ENCODE results near the gene MEGF11.

The MEGF11 gene

DNA sequence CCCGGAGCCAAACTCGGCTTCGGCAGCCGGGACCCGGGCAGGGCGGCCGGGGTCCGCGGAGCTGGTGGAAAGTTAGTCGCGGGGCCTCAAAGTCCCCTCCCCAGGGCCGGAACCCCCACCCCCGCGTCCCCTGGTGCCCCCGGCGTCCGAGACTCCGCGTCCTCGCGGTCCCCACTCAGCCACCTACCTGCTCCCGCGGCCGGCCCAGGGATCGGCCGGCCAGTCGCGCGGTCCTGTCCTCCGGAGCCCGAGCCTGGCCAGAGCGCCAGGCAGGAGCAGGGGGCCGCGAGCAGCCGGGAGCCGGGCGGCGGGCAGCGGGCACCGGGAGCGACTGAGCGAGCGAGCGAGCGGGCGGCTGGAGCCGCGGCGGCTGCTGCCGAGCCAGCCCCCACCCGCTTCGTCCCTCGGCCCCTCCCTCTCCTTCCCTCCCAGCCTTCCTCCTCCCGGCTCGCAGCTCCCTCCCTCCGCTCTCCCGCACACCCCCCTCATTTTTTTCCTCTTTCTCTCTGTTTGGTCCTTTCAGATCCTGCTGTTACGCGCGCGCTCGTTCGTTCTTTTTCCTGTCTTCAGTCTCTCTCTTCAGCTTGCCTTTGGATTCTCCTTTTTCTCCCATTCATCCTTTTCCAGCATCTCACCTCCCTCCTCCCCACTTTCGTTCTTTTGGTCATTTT is at the start of gene MEGF11:
TSS of gene MEGF11 (minus strand) at position 333 of the 671 bp plus-strand sequence. CDS start 125,347 bp downstream, outside the sequence.
- in situ Hi-C loops (cut with MboI; ENCODE audit: low sequenced_read_pairs) = no loop called here

DNA sequence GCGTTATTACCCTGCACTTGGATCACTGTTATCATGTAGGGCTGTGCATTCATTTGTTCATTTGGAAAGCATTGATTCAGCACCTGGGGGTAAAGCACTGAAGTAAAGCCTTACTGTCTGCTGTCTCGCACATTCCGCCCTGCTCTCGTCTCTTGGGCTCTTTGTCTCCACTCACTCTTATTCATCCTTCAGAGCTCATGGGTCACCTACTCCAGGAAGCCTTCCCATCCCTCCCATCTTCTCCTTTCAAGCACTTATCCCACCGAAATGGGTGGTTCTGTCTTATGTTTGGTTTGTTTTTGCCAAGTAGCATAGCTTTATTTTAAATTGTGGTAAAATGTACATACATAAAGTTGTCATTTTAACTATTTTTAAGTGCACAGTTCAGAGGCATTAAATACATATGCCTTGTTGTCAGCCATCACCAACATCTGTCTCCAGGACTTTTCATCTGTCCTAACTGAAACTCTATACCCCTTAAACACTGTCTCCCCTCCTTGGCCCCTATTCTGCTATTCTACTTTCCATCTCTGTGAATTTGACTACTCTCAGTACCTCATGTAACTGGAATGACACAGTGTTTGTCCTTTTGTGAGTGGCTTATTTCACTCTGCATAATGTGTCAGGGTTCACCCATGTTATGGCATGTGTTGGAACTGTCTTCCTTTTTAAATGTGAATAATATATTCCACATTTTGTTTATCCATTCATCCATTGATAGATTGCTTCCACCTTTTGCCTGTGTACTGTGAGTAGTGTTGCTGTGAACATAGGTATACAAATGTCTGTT is 49.1 kb upstream of the MEGF11 start:
- in situ Hi-C loops (cut with MboI; ENCODE audit: low sequenced_read_pairs) = no loop called here

DNA sequence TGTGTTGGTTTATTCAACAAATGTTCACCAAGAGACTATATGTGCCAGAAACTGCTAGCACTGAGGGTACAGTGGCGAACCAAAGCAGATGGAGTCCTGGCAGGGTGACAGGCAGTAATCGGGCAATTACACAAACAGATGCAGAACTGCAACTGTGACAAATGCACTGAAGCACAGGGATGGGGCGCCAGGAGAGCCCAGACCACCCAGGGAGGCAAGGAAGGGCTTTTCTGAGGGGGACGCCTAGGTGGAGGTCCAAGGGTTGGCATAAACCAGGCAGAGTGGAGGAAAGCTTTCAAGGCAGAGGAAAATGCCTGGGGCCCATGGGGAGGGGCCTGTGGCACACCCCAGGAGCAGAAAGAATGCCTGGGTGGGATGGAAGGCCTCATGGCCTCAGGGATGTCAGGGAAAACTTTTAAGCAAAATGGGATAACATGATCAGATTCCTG is 45.3 kb upstream of the MEGF11 start:
- in situ Hi-C loops (cut with MboI; ENCODE audit: low sequenced_read_pairs) = no loop called here

DNA sequence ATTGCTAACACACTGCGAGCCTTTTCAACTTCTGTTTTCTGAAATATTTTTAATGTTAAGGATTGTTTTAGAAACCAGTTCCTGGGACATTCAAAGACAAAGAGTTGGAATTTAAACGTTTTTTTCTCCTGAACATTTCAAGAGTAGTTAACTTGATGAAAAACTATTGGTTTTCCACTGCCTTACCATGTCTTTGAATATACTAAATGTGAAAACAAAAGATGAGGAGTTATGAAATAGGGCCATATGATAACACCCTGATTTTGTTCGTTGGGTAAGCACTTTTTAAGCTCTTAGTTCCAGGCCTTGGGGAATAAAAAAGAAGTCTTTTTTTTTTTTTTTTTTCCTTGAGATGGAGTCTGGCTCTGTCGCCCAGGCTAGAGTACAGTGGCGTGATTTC is 42.6 kb upstream of the MEGF11 start:
- in situ Hi-C loops (cut with MboI; ENCODE audit: low sequenced_read_pairs) = no loop called here

DNA sequence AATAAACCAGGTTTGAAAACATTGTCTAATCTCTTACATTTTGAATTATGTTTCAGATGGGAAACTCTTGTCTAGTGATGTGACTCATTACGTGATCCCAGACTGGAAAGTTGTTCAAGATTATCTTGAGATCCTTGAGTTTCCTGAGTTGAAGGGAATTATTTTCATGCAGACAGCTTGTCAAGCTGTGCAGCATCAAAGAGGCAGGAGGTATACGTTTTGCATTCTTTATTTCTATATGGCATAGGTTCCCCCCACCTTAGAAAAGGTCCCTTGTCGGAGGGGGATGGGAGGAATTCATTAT is 41.3 kb upstream of the MEGF11 start:
- in situ Hi-C loops (cut with MboI; ENCODE audit: low sequenced_read_pairs) = no loop called here

DNA sequence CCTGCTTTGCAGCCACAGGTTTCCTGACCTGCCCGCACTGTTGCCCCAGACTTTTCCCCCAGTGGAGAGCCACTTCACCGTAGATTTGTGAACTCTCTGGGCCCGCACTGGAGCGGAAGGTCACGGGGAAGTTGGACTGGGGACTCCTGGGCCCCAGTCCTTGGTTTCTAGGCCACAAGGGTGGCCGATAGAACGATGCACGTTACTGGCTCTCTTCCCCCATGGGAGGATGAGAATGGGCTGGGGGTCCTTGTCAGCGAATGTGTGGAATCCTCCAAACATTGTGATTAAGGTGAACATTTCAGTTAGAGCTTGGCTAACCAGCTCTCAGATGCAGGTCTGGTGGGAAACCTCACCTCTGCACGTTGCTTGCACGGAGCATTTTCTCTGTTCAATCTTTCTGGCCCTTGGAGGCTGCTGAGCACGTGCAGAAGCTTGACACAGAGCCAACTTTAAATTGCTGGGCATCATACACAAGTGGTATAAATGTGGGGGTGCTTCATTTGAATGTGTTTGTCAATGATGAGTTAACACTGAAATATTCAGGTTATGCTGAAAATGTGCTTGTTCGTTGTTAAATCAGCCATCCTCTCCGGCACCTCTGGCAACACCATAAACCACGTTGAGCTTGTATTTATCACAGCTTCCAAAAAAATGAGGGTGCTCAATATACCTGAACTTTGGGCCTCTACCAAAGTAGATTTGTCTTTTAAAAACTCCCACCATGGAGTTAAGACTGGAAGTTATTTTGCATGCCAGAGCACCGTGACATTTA is 40.8 kb upstream of the MEGF11 start:
- in situ Hi-C loops (cut with MboI; ENCODE audit: low sequenced_read_pairs) = no loop called here

DNA sequence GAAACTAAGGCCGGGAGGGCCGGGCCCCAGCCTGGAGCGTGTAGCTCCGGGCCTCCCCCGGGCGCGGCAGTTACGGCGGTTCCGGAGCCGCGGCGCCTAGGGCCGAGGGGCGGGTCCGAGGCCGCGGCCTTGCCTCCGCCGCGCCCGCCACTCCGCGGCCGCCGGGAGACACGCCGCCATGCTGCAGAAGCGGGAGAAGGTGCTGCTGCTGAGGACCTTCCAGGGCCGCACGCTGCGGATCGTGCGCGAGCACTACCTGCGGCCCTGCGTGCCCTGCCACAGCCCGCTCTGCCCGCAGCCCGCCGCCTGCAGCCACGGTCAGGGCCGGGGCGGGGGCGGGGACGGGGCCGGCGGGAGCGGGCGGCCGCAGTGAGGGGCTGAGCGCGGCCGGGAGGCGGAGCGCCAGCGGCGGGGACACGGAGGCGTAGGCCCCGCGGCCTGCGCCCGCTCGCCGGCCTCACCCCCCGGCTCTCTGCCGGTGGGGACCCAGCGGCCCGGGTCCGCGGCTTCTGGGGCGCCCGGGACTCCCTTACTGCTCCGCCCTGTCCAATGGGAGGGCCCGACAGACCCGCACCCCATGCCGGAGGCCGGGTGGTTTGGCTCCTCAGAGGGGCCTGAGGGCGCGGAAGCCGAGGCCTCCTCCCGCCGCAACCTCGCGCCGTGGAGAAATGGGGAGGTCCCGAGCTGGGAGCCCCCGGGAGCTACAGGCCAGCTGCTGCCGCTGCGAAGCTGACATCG is 40.0 kb upstream of the MEGF11 start, which contains the start of gene DIS3L:
TSS of gene DIS3L (plus strand) at position 150 of the 738 bp plus-strand sequence. CDS start at position 179, 29 bp downstream.
- in situ Hi-C loops (cut with MboI; ENCODE audit: low sequenced_read_pairs) = no loop called here

DNA sequence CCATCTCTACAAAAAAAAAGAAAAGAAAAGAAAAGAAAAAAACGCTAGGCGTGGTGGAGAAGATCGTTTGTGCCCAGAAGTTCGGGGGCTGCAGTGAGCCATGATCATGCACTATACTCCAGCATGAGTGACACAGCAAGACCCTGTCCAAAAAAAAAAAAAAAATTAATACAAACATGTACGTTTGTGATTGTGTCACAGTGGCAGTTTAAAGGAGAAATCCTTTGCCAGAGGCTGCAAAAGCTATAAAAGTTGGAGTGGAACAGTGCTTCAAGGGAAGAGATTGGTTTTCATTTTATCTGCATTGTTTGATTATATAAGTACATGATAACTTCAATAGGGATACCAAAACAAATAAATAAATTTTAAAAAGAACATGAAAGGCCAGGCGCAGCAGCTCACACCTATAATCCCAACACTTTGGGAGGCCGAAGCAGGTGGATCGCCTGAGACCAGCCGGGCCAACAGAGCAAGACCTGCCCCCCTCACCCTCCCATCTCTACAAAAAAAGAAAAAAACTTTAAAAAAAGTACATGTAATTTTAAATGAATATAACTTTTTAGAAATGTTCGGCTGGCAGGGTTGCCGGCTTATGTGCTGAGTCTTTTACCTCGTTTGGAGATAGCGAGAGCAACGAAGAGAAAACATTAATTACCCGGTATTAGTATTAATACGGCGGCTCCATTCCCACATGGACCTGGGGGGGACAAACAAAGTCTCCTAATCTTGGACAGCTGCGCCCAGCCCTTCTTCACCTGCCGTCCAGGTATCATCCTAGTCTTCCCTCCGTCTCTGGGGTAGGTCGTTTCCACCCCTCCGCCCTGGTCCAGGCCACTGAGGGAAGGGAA is 39.2 kb upstream of the MEGF11 start:
- in situ Hi-C loops (cut with MboI; ENCODE audit: low sequenced_read_pairs) = no loop called here

DNA sequence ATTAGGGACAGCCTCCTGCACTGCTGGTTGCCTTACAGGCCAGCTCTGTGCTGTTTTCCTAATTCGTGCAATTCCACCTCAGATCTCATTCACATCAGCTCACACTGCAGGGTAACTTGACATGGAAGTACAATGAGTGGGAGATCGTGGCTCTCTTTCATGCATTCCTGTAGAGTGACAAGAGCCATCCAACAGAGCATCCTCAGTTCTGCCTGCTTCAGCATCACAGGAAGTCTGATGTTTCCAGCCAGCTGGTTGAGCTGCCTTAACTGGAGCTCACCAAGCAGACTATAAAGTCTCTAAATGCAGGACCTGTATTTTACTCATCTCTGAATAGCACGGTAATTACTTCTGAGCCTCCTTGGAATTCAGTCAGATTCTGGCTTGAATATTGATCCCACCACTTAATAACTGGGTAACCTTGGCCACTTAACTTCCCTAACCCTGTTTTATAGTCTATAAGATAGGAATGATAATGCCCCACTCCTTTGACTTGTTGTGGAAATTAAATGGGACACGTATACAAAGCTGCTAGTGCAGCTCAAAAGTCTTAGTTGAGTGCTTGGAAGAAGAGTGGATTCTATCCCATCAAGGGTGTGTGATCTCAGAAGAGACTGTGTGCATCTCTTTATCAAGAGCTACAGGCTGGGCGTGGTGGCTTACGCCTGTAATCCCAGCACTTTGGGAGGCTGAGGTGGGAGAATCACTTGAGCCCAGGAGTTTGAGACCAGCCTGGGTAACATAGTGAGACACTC is 38.4 kb upstream of the MEGF11 start:
- in situ Hi-C loops (cut with MboI; ENCODE audit: low sequenced_read_pairs) = no loop called here

DNA sequence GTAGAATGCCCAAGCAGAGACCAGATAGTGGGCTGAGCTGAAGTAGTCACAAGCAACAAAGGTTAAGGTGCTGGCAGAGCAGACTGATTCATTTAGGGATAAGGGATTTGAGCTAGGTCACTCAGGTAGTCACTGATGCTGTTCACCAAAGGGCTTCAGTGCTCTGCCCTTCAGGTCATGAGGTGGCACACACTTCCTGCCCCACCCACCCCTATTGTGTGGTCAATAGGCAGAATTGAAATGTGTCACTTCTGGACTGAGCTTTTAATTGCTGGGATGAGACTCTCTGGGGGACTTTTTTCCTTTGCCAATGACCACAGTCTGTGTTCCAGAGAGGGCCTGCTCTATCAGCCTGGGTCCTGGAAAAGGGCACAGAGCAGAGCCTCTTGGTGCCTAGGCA is 37.0 kb upstream of the MEGF11 start:
- in situ Hi-C loops (cut with MboI; ENCODE audit: low sequenced_read_pairs) = no loop called here

DNA sequence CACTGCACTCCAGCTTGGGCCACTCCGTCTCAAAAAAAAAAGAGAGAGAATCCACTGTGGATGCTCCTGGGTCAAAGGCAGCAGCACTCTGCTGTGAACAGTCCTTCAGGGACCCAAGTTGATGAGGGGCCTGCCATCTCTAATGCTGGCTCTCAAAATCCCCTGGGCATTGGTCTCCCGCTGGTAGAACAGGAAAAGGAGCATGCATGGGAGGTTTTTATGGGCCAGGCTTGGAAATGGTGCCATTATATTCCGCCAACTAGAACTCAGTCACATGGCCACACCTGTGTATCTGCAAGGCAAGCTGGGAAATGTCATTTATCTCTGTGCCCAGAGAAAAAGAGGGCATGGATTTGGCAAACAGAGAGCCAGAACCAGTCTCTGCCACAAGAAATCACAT is 36.5 kb upstream of the MEGF11 start:
- in situ Hi-C loops (cut with MboI; ENCODE audit: low sequenced_read_pairs) = no loop called here

DNA sequence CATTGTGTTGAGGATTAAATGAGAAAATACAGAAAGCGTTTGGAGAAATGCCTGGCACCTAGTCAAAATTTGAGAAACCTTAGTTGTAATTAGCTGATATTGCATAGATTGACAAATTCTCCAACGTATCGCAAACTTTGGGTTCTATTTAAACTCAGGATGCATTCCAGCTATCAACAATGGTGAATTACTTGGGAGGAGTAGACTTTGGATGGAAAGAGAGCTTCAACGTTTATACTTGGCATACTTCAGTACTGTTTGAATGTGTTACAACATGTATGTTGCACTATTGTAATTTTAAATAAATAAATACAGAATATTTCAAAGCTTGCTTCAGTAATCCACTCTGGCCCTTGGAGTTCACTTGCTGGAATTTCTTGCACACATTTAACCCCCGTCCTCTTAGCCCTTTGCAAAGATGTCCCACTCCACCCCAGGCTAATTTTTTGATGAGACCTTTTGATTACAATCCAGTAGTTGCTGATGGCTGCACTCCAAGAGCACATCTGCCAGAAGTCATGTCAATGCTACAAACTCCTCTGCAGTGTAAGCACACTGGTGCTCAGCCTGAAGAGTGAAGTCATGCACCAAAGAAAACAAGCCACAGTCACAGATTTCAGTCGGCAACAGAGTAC is 35.1 kb upstream of the MEGF11 start:
- in situ Hi-C loops (cut with MboI; ENCODE audit: low sequenced_read_pairs) = no loop called here

DNA sequence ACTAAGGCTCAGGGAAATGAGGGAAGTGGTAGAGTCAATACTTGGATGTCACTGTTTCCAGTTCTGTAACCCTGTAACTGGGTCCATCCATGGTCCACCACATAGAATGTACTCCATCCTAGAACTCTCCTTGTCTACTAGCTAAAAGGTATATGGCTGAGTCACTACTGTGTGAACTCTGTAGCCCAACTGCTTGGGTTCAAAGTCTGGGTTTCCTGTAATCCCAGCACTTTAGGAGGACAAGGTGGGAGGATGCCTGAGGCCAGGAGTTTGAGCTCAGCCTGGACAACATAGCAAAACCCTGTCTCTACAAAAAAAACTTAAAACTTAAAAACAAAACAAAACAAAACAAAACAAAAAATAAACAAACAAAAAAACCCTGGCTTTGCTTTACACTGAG is 34.5 kb upstream of the MEGF11 start:
- in situ Hi-C loops (cut with MboI; ENCODE audit: low sequenced_read_pairs) = no loop called here

DNA sequence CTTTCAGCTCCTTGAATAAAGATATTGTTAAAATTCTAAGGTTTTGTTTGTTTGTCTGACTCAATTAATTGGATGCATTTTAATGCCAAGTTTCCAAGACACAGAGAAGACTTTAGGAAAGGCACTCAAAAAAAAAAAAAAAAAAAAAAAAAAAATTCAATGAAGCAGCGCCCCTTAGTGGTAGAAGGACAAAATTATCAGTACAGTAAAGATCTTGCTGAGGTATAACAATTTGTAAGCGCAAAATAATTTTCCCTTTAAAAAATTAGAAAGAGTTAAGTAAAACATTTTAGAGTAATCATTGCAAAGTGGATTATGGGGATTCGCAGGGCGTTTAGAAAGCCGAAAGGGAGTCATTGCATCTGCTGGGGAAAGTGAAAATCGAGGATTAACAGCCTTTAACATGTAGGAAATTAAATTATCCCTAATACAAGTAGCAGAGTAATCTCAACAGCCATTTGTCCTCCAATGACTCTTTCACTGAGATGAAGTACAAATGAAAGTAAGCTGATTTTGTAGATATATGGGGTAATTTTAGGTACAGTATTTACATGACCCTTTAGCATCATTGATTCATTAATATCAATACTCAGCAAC is 34.0 kb upstream of the MEGF11 start:
- in situ Hi-C loops (cut with MboI; ENCODE audit: low sequenced_read_pairs) = no loop called here

DNA sequence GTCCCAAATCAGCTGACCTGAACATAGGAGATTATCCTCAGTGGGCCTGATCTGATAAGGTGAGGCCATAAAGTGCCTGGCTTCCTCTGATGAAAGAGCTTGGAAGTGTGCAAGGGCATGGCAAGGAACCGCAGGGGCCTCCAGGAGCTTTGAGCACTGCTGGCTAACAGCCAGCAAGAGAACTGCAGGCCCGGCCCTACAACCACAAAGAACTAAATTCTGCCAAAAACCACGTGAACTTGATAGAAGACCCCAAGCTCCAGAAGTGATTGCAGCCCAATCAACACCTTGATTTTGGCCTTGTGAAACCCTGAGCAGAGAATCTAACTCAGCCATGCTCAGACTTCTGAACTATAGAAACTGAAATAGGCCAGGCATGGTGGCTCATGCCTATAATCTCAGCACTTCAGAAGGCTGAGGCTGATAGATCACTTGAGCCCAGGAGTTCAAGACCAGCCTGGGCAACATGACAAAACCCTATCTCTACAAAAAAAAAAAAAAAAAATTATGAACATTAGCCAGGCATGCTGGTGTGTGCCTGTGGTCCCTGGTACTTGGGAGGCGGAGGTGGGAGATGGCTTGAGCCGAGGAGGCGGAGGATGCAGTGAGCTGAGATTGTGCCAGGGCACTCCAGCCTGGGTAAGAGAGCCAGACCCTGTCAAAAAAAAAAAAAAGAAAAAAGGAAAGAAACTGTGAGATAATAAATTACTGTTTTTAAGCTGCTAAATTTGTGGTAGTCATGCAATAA is 32.2 kb upstream of the MEGF11 start:
- in situ Hi-C loops (cut with MboI; ENCODE audit: low sequenced_read_pairs) = no loop called here

DNA sequence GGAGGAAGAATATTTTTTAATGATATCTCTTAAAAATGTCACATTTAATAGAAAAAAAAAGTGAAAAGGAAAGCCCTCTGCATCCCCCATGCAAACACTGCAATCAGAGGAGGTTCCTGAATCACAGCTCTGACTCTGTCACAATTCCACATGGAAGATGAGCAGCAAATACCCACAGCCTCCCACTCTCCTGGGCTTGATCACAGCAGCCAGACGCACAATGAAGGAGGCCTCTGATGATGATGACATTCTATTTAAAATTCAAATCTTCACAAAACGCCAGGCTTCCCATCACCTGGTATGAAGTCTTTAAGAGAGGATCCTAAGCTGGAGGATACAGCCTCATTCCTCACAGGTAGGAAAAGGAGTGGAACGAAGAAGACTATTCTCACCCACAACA is 30.7 kb upstream of the MEGF11 start:
- in situ Hi-C loops (cut with MboI; ENCODE audit: low sequenced_read_pairs) = no loop called here

DNA sequence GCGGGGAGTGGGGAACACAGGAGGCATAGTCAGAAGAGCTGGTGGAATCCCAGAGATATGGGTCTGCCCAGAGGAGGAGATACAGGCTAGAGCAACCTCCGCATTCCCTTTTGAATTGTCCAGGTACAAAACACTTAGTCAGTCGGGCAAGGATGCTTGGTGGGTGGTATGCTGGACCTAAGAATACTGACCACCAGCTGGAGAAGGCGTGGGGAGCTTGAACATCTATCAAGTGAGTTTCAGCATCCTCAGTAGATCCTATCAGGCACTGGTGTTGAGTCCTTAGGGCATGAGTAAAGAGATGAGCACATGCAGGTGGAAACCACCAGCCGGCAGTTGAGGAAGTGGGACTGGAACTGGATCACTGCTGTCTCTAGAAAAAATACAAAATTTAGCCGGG is 25.1 kb upstream of the MEGF11 start:
- in situ Hi-C loops (cut with MboI; ENCODE audit: low sequenced_read_pairs) = no loop called here

DNA sequence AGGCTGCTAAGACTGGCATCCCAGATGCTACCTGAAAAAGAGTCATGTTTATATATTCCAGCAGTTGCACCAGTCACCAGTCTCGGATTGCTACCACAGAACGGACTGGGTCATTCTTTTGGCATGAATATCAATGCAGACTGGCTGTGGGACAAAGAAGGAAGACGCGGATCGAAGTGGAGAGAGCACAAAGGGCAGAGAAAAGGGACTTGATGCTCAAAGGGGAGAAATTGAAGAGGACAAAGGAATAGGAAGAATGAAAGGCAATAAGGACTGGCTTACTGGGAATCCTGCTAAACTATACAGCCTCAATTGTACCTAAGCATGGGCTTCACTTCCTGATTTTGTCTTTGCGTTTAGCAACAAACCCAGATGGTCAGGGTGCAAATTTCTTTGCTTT is 24.5 kb upstream of the MEGF11 start:
- in situ Hi-C loops (cut with MboI; ENCODE audit: low sequenced_read_pairs) = no loop called here
